Measurements from ENCODE around the gene CHRND.

CHRND gene

DNA sequence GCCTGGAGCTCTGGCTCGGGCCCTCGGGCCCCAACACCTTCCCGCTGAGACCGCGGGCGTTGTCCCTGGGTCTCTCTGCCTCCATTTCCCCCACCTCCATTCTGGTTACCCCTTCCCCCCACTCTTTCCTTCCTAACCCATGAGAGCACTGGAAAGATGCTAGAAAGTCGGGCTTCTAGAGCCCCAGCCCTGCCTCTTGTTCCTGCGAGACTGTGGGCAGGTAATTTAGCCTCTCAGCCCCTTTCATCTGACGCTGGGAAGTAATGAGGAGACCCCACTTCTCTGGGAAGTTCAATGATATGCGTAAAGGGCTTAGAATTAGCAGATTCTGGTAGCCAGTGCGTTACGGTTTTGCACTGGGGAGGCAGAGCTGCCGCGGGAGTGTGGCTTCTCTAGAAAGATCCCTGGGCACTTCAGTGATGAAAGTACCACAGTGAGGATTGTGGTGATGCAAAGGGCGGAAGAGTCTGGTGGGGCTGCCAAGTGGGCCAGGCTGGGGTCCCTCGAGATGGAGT is 22.1 kb upstream of the CHRND start:
- DNase-seq (ENCODE audit: low read depth in 2 of 2) = no peak

DNA sequence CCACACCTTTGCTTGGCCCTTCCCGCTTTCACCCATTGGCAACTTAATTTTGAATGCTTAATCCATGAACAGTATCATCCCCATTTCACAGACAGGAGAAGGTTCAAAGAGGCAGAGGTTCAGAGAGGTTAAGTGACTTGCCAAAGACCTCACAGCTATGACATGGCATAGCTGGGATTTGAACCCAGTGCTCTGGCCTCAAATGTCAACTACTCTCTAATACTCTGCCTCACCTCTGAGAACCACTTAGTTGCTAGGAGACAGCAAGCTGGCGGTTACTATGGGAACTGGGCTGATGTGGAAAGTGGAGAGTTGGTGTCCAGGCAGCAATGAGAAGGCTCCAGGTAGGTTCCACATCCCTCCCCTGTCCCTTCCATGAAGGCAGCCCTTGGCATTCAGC is 21.5 kb upstream of the CHRND start:
- DNase-seq (ENCODE audit: low read depth in 2 of 2) = no peak

DNA sequence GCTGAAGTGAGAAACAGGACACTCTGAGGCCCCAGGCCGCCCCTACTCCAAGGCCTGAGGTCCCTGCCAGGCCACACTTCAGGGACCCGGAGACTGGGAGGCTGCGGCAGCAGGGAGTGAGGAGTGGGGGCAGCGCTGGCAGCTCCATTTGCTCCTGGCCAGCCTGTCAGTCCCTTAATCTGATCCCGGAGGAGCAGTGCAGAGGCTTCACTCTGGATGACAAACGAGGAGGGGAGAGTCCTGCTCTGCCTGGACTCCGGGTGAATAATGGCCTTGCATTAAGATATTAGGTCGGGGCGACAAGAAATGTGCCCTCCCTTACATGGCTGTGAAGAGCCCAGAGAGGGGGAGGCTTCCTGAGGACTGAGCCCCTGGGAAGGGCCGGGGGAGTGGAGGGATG is 20.1 kb upstream of the CHRND start:
- no peak for DNase-seq (ENCODE audit: low read depth in 2 of 2)

DNA sequence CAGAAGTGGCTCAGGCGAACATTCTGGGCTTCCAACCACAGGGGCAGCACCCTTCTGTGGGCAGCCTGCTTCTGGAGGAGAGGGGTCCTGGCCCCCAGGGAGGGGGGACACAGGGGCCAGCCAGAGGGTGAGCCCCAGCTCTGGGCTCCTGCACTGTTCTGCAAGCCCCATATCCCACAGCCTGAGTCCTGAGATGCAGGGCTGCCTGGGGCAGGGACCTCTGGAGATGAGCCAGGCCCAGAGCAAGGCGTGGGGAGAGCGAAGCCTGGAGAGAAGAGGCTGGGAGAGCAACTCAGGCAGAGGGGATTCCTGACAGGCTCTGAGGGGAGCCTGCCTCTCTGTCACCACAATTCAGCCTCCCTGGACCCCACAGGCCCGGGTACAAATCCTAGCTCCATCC is 19.3 kb upstream of the CHRND start:
- DNase-seq (ENCODE audit: low read depth in 2 of 2) = no peak

DNA sequence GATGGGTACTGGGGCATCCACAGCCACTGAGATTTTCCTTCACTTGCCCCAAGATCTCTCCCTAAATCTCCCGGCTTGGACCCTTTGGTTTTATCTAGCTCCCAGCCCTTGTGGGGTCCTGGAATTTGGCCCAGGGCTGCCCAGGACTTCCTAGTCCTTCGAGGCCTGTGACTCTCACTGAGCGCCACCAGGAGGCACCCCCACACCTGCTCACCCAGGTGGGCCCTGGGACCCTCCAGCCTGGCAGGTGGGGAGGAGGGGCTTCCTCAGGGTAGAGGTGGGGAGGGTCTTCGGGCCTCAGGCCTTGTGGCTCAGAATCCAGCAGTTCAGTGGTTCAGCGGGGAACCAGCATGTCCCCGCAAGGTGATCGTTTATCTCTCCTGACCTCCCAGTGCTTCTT is 17.7 kb upstream of the CHRND start:
- DNase-seq (ENCODE audit: low read depth in 2 of 2) = no peak

DNA sequence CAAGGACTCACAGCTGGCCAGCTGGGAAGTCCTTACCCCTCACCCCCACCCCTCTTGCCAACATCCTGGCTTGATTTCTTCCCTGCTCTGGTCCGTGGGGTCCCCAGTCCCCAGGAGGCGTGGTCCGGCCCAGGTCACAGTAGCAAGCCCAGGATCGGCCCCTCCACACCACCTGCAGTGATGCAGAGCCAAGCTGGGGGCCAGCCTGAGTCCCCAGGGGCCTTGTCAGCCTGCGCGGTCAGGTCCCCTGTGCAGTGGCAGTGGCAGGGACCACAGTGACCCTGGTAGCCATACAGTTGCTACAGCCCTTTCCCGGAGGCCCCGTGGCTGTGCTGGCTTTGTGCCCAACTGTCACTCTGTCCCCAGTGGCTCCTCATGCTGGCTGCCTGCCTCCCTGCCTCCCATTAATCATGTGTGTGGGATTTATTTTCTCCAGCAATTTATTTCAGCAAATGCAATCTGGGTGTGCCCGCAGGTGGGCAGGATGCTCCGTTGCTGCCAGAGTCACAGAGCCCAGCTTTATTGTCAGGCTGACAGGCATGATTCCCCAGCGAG is 14.5 kb upstream of the CHRND start:
- DNase-seq (ENCODE audit: low read depth in 2 of 2) = no peak

DNA sequence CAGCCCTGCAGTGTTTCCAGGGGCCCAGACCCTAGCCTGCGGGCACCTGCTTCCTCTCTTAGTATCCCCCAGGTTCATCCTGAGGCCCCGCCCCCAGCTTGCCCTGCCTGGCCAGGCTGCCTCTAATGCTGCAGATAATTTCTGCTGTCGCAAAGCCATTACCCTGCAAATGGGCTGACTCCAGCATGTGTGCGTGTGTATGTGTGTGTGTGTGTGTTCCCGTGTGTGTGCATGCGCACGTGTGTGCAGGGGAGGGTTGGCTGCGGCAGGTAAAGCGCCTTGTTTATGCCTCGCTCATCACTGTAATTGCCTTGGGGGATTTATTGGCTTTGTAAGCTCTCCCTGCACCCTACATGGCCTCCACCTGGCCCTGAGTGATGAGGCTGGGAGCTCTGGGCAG is 13.4 kb upstream of the CHRND start:
- DNase-seq (ENCODE audit: low read depth in 2 of 2) = no peak

DNA sequence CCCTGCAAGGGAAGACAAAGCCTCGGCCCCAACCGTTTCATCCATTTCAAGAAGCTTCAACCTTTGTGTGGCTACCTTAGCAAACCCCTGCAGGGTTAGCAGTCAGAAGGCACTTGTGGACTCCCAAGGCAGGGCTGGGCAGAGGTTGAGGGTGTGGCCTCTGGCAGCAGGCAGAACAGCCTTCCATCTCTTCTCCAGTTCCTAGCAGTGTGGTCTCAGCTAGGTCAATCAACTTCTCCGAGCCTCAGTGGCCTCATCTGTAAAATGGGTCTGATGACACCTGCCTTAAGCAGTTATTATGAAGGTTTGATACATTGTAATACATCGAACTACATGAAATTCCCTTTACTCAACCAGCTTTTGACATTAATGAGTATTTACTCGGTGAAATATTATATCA is 12.6 kb upstream of the CHRND start:
- no peak for DNase-seq (ENCODE audit: low read depth in 2 of 2)

DNA sequence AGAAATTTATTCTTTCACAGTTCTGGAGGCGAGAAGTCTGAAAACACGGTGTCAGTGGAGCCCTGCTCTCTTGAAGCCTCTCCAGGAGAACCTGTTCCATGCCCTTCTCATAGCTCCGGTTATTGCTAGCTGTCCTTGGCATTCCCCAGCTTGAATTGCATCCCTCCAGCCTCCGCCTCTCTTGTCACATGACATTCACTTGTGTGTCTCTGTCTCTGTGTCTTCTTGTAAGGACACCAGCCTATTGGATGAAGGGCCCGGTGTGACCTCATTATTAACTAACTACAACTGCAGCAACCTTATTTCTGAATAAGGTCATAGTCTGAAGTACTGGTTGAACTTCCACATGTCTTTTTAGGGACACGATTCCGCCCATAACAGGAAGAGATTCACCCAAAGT is 10.3 kb upstream of the CHRND start:
- no peak for DNase-seq (ENCODE audit: low read depth in 2 of 2)

DNA sequence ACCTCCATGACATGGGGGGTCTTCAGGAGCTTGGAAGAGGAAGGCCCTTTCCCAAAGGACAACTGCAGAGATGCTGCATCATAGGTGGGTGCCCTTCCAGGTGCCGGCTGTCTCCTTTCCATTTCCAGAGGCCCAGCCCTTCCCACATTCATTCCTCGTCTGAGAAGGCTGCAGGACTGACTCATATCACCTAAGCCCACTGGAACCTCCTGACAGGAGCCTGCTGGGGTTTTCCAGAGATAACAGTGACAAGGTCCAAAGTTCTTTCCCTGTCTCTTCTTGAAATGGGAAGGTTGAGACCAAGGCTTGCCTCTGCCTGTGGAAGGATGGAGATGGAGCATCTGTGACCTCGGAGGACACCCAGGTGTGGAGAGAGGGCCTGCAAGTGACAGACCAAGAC is 9.4 kb upstream of the CHRND start:
- no peak for DNase-seq (ENCODE audit: low read depth in 2 of 2)

DNA sequence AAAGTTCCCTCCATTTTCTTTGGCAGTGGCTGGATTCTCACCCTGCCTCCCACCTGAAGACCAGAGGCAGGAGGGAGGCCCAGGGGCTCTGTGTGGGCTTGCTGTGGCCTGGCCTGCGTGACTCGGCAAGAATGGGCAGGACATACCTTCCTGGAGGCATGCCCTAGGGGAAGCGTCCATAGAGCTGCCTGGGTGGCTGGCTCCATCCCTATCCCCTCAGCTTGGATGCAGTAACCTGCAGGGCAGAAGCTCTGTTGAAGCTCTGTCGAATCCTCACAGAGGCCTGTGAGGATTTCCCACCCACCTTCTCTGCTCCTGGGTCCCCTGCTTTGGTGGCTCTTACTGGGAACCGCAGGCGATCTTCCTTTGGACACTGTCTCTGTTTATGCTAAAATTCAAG is 7.1 kb upstream of the CHRND start:
- no peak for DNase-seq (ENCODE audit: low read depth in 2 of 2)

DNA sequence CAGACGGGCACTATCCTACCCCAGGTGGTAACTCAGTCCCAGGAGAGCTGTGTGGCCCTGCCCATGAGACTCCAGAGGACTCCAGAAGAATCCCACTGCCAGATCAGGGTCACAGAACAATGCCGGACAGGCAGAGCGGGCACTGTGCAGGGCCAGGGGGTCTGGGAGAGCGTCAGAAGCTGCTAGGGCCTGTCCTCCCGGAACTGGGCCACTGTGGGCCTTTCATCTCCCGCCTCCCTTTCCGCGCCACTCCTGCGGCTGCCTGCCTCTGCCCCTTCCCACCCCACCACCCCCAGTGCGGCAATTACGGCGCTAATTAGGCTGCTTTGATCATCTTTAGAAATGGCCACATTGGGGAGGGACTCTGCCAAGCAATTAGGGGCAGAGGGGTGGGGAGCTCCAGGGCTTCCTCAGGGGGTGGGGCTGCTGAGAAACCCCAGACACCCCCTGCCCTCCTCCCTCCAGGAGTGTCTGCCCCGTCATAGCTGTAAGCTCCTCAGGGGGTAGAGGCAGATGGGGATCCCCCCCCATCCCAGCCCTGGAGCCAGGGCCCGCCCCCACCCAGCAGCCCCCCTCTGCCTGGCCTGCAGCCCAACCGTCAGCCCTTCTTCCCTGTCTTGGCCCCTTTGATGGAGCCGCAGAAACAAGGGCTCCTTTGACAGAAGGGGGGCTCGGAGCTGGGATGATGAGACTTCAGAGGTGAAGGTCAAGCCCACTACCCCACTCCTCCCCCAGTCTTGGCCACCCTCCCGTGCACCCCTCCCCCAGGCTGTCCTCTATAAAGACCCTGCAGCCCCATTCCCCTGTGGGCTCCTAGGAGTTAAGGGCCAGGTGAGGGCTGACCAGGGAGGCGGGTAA is 6.2 kb upstream of the CHRND start, which contains the start of gene PRSS56:
Gene PRSS56, plus strand, starts transcription at position 808 of the 858 bp plus-strand sequence. CDS start 211 bp downstream, outside the sequence.
- DNase-seq (ENCODE audit: low read depth in 2 of 2) = no peak

DNA sequence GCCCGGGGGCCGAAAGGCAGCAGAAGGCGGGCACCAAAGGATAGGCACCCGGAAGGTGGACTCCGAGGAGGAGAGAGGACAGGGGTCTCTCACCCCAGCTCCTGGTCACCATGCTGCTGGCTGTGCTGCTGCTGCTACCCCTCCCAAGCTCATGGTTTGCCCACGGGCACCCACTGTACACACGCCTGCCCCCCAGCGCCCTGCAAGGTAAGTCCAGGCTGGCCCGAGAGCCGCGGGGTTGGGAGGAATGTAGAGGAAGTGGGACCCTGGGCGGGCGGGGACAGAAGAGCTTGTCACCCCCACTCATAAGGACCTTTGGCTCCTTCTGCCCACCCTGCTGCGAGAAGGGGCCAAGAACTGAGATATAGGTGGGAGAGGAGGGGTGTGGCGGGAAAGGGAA is 5.5 kb upstream of the CHRND start:
- DNase-seq (ENCODE audit: low read depth in 2 of 2) = no peak

DNA sequence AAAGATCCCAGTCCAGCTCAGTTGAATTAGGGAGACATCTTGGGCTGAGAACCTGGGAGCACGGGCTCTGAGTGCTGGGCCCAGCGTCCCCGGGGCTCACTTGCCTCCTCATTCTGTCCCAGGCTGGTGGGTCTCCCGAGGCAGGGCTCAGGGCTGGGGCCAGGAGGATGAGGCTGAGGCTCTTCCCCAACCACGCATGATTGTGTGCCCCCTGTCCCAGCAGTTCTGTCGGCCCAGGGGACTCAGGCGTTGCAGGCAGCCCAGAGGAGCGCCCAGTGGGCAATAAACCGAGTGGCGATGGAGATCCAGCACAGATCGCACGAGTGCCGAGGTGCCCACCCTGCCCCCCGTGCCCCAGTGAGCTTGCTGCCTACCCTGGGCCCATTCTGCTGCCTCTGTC is 4.9 kb upstream of the CHRND start:
- DNase-seq (ENCODE audit: low read depth in 2 of 2) = no peak

DNA sequence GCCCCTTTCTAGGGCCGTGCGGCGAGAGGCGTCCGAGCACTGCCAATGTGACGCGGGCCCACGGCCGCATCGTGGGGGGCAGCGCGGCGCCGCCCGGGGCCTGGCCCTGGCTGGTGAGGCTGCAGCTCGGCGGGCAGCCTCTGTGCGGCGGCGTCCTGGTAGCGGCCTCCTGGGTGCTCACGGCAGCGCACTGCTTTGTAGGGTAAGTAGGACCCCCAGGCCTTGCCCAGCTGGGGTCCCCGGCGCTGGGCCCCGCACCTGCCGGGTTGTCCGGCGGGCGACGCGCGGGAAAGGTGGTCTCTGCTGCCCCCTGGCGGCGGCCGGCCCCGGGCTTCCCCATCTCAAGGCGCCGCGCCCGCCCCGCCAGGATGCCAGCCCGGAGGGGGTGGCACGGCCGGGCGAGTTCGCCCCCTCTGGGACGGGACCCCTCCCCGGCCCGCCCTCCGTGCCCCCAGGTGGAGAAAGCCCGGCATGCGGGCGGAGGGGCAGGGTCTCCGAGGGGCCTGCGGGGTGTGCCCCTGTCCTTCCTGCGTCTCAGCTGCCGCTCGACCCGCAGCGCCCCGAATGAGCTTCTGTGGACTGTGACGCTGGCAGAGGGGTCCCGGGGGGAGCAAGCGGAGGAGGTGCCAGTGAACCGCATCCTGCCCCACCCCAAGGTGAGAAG is 3.9 kb upstream of the CHRND start:
- DNase-seq (ENCODE audit: low read depth in 2 of 2) = peak; percentile 59 to 74

DNA sequence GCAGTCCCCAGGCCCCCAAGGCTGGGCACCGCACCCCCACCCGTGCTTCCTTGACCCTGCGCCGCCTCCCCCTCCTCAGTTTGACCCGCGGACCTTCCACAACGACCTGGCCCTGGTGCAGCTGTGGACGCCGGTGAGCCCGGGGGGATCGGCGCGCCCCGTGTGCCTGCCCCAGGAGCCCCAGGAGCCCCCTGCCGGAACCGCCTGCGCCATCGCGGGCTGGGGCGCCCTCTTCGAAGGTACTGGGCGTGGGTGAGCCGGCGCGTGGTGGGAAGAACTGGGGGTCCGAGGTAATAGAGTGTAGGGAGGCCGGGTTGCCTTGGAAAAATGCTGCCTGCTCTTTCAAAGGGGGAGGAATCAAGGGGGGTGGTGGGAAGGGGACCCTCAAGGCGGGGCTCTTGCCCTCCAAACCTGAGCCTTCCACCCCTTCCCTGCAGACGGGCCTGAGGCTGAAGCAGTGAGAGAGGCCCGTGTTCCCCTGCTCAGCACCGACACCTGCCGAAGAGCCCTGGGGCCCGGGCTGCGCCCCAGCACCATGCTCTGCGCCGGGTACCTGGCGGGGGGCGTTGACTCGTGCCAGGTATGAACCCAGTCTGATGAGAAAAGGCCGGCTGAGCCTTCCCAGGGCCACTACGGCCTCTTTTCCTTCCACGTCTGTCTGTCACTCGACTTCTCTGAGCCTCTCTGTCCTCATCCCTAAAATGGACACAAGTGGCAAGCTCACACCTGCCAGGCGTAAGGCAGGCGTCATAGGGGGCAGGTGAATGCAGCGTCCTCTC is 3.1 kb upstream of the CHRND start:
- no peak for DNase-seq (ENCODE audit: low read depth in 2 of 2)

DNA sequence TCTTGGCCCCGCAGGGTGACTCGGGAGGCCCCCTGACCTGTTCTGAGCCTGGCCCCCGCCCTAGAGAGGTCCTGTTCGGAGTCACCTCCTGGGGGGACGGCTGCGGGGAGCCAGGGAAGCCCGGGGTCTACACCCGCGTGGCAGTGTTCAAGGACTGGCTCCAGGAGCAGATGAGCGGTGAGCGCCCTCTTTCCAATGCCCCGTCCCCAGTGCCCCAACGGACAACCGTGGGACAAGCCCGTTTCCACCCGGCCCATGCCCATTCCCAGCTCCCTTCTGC is 2.6 kb upstream of the CHRND start:
- DNase-seq (ENCODE audit: low read depth in 2 of 2) = no peak

DNA sequence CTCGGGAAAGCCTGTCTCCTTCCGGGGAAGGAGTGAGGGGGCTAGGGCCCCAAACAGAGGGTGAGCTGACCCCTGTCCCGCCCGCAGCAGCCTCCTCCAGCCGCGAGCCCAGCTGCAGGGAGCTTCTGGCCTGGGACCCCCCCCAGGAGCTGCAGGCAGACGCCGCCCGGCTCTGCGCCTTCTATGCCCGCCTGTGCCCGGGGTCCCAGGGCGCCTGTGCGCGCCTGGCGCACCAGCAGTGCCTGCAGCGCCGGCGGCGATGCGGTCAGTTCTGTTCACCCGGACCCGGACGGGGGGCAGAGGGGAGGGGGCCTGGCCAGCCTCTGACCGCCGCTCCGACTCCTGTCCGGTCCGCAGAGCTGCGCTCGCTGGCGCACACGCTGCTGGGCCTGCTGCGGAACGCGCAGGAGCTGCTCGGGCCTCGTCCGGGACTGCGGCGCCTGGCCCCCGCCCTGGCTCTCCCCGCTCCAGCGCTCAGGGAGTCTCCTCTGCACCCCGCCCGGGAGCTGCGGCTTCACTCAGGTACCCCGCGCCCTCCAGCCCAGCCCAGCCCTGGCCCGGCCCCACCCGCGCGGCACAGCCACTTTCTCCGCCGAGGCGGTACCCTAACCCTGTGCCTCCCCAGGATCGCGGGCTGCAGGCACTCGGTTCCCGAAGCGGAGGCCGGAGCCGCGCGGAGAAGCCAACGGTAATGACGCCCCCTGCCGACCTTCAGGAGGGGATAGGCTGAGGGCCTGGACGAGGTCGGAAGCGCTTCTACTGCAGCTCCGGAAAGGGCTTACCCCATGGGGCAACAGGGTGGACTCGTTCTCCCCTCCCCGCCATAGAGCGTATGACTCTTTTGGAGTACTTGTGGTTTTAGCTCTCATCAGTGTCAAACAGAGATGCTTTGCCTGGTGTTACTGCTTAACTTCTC is 2.0 kb upstream of the CHRND start:
- DNase-seq (ENCODE audit: low read depth in 2 of 2) = peak in 1 of 2 donors; percentile 33

DNA sequence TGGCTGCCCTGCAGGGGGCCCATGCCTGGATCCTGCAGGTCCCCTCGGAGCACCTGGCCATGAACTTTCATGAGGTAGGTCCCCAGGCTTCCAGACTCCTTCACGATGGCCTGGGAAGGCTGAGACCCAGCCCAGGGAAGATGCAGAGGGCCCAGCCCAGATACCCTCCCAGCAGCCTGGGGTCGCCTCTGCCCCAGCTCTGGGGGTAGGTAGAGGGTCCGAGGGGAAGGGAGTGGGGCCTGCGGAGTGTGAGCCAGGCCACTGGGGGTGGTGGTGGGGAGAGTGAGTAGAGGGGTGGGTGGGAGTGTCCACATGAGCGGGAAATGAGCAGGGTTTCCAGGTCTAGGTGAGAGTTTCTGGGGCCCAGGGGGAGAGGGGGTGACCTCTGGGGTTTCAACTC is 1.2 kb upstream of the CHRND start:
- DNase-seq (ENCODE audit: low read depth in 2 of 2) = no peak

DNA sequence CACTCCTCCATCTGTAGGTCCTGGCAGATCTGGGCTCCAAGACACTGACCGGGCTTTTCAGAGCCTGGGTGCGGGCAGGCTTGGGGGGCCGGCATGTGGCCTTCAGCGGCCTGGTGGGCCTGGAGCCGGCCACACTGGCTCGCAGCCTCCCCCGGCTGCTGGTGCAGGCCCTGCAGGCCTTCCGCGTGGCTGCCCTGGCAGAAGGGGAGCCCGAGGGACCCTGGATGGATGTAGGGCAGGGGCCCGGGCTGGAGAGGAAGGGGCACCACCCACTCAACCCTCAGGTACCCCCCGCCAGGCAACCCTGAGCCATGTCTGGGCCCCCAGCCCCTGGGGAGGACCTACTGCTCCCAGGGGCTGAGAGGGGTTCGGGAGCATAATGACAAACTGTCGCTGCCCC is 761 bp upstream of the CHRND start:
- no peak for DNase-seq (ENCODE audit: low read depth in 2 of 2)

DNA sequence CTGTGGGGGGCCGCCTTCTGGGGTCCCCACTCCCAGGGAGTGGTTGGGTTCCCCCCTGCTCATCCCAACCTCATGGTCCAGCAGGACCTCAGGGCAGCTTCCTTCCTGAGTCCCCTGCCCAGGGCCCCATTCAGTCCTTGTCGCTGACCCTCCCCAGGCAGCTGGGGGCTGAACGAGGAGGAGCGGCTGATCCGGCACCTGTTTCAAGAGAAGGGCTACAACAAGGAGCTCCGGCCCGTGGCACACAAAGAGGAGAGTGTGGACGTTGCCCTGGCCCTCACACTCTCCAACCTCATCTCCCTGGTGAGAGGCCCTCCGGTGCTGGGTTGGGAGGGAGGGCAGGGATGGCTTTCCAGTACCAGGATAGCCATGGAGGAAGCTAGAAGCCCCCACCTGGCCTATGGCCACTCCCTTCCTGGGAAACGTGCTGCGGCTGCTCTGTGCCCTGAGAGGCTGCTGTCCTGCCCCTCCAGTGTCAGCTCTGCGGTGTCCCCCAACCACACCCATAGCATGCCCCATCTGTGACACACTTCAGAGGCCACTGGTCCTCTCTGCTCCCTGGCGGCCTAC is 497 bp downstream of the CHRND start:
- DNase-seq (ENCODE audit: low read depth in 2 of 2) = no peak
